GM13977 (cell line): ENCODE data around the gene MIGA1.
A peak's percentile ranks its signal among the peaks of the same experiment; 100 is the strongest.

Experiments used
- DNase-seq: peaks from one replicate; pipeline ENCODE4 v3.0.0; 2012; ENCODE audit warnings: low spot score
- in situ Hi-C: fragments of 300-500 bp; cut with MboI; formaldehyde crosslinking; loops from one replicate; pipeline ENCODE4 v1.12.0; 2022; ENCODE audit warnings: low sequenced_read_pairs, low pct_unique_long_range_greater_than_20kb, mixed read lengths, inconsistent platforms; ENCODE audit not compliant: unreplicated experiment
- TF ChIP-seq, protein P1 (sequence below): IDR thresholded peaks from 2 replicates; pipeline ENCODE4 v1.5.1; 2012; ENCODE audit warnings: mild to moderate bottlenecking, control low read depth; ENCODE audit not compliant: insufficient read depth; ENCODE audit errors: extremely low read depth, missing control alignments

Gene MIGA1

DNA sequence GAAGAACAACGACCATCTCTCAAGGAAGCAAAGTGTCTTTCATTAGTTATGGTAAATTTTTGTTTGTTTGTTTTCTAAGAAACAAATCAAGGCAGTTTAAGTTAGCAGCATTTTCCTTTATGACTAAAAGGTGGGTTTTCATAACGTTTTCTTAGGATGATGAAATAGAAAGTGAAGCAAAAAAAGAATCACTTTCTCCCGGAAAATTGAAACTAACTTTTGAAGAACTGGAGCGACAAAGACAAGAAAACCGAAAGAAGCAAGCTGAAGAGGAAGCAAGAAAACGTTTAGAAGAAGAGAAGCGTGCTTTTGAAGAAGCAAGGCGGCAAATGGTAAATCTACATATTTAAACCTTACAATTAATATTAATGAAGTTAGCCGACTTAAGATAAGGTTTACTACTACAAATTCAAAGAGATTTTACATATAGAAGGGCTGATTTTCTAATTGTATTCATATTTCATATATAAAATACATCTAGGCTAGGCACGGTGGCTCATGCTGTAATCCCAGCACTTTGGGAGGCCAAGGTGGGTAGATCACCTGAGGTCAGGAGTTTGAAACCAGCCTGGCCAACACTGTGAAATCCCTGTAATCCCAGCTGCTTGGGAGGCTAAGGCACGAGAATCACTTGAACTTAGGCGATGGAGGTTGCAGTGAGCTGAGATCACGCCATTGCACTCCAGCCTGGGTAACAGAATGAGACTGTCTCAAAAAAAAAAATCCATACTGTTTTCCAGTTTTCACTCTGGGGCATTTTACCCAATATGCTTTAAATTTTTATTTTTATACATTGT lies 147.3 kb downstream of the MIGA1 start:
- peak; percentile 27 for DNase-seq
- TF ChIP-seq, protein P1, sequence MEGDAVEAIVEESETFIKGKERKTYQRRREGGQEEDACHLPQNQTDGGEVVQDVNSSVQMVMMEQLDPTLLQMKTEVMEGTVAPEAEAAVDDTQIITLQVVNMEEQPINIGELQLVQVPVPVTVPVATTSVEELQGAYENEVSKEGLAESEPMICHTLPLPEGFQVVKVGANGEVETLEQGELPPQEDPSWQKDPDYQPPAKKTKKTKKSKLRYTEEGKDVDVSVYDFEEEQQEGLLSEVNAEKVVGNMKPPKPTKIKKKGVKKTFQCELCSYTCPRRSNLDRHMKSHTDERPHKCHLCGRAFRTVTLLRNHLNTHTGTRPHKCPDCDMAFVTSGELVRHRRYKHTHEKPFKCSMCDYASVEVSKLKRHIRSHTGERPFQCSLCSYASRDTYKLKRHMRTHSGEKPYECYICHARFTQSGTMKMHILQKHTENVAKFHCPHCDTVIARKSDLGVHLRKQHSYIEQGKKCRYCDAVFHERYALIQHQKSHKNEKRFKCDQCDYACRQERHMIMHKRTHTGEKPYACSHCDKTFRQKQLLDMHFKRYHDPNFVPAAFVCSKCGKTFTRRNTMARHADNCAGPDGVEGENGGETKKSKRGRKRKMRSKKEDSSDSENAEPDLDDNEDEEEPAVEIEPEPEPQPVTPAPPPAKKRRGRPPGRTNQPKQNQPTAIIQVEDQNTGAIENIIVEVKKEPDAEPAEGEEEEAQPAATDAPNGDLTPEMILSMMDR, result no peak
- in situ Hi-C loops, result no loop called here

DNA sequence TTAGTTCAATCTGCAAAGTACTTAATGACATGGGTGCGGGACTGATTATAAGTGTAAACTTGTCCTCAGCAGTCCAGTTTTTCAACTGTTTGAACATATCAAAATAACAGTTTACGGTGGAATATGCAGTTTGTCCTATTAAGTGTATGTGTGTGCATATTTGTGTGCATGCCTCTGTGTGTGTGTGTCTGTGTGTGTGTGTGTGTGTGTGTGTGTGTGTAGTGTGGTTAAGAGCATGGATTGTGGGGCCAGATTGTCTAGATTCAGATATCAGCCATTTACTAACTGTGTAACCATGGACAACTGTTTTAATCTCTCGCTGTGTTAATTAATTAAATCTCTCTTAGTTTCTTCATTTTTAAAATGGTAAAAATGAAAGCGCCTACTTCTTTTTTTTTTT lies 148.0 kb downstream of the MIGA1 start:
- no peak for DNase-seq
- TF ChIP-seq, protein P1, result no peak
- in situ Hi-C loops, result no loop called here
